Sciatic nerve (tissue), 2 donors: Measurements from ENCODE around the gene XRCC6. TPM values are rescaled to one million over a fixed set of nuclear protein-coding genes. Genes with fewer than 3 reads are reported as not detected.
A peak's percentile ranks its signal among the peaks of the same experiment; 100 is the strongest.
"Not testable (repeated sequence)": the region's sequence is repeated elsewhere in the genome, so short reads cannot be mapped to it uniquely, and the experiment has no call there.

Experiments
- ATAC-seq: fragments of 200-7000 bp; cut with Tn5 transposase; one replicate; pipeline ENCODE4 v1.9.1; 2020; ENCODE audit warnings: mild to moderate bottlenecking, moderate library complexity
- DNase-seq: peaks from one replicate; pipeline ENCODE4 v3.0.0-alpha.2; 2020; ENCODE audit warnings: low spot score
- intact Hi-C: fragments of 100-400 bp; cut with DNase I; formaldehyde crosslinking; loops from one replicate; pipeline ENCODE4 v1.14.2; 2022
- total RNA-seq: library from RNA; stranded (reverse); fragmentation: NEBNext Ultra II Directional; extraction: Animal tissue kit (Norgen Biotek cat#: 25700); gene quantifications from one replicate; pipeline ENCODE4 v1.2.1, GENCODE V29; 2021
- donor health status: DM: no; HTN: no; CAD: no.
- donor health status: DM: no; HTN: no; CAD: no.

The XRCC6 gene
- total RNA-seq, 1 donor from 2014 or later, result 125 TPM

- DNase-seq, result no peak
- no peak for ATAC-seq
- intact Hi-C loops, result no loop called here
These were observed 51.9 kb downstream of the XRCC6 start for GRCh38 chr22:41672780-41673509.

GRCh38 chr22:41674846-41675340 is 53.8 kb downstream of the XRCC6 start:
- intact Hi-C loops, result no loop called here
- no peak for ATAC-seq
- DNase-seq, result no peak

GRCh38 chr22:41676134-41676533 is 55.0 kb downstream of the XRCC6 start:
- ATAC-seq, result no peak

GRCh38 chr22:41681616-41682015 is 60.5 kb downstream of the XRCC6 start:
- intact Hi-C loops, result no loop called here
- DNase-seq, result no peak

More at GRCh38 chr22:41676134-41676533, 55.0 kb downstream of the XRCC6 start:
- intact Hi-C loops, result no loop called here
- no peak for DNase-seq

GRCh38 chr22:41682033-41682807 is 61.1 kb downstream of the XRCC6 start:
- intact Hi-C loops, result no loop called here
- peak; percentile 98 for ATAC-seq
- DNase-seq, result peak; percentile 93

More at GRCh38 chr22:41681616-41682015, 60.5 kb downstream of the XRCC6 start:
- ATAC-seq, result peak; percentile 25

- intact Hi-C loops, result no loop called here
- DNase-seq, result no peak
- no peak for ATAC-seq
These were observed 62.0 kb downstream of the XRCC6 start for GRCh38 chr22:41683052-41683451.

GRCh38 chr22:41683616-41684015 is 62.5 kb downstream of the XRCC6 start:
- intact Hi-C loops, result no loop called here
- DNase-seq (no peak), ATAC-seq (no peak)

GRCh38 chr22:41684194-41684593 is 63.1 kb downstream of the XRCC6 start:
- intact Hi-C loops, result no loop called here
- no peak for ATAC-seq
- no peak for DNase-seq

- DNase-seq, ATAC-seq, intact Hi-C loops: not testable (repeated sequence)
These were observed 65.8 kb downstream of the XRCC6 start for GRCh38 chr22:41686890-41687289.

- peak; percentile 41 for ATAC-seq
- intact Hi-C loops, result no loop called here
- DNase-seq, result no peak
These were observed 66.8 kb downstream of the XRCC6 start for GRCh38 chr22:41687901-41688364.

- intact Hi-C loops, result no loop called here
- ATAC-seq (peak; percentile 97), DNase-seq (peak; percentile 95)
These were observed 67.5 kb downstream of the XRCC6 start, which contains the start of gene SNU13 for GRCh38 chr22:41688365-41689211. Gene SNU13, minus strand, starts transcription at chr22:41688867. Its CDS starts 71 bp downstream, at chr22:41688796.

- ATAC-seq (no peak), DNase-seq (no peak)
- intact Hi-C loops, result no loop called here
These were observed 69.4 kb downstream of the XRCC6 start for GRCh38 chr22:41690476-41690875.

- intact Hi-C loops, result loop anchor here (5.0 kb wide), 1 partner anchor 247 kb away; no protein-coding TSS in a partner anchor
- no peak for ATAC-seq
These were observed 74.1 kb downstream of the XRCC6 start for GRCh38 chr22:41695211-41695610.

GRCh38 chr22:41696703-41697102 is 75.6 kb downstream of the XRCC6 start:
- no peak for DNase-seq
- intact Hi-C loops, result loop anchor here (5.0 kb wide), 1 partner anchor 246 kb away; no protein-coding TSS in a partner anchor
- peak; percentile 7 for ATAC-seq

More at GRCh38 chr22:41695211-41695610, 74.1 kb downstream of the XRCC6 start:
- no peak for DNase-seq

- DNase-seq, result peak; percentile 97
- intact Hi-C loops, result loop anchor here (5.0 kb wide), 1 partner anchor 245 kb away; no protein-coding TSS in a partner anchor
- peak; percentile 88 for ATAC-seq
These were observed 76.2 kb downstream of the XRCC6 start for GRCh38 chr22:41697126-41697775.

- intact Hi-C loops, result loop anchor here (5.0 kb wide), 1 partner anchor 243 kb away; no protein-coding TSS in a partner anchor
- peak; percentile 91 for DNase-seq
- peak; percentile 85 for ATAC-seq
These were observed 78.4 kb downstream of the XRCC6 start, which contains the start of gene MEI1 for GRCh38 chr22:41699264-41700107. Gene MEI1, plus strand, starts transcription at chr22:41699503. Its CDS starts 36 bp downstream, at chr22:41699539.

GRCh38 chr22:41700108-41700364 is 78.9 kb downstream of the XRCC6 start:
- ATAC-seq (no peak), DNase-seq (no peak)
- intact Hi-C loops, result no loop called here
